ENCODE results near the gene SLC35D3.

DNA sequence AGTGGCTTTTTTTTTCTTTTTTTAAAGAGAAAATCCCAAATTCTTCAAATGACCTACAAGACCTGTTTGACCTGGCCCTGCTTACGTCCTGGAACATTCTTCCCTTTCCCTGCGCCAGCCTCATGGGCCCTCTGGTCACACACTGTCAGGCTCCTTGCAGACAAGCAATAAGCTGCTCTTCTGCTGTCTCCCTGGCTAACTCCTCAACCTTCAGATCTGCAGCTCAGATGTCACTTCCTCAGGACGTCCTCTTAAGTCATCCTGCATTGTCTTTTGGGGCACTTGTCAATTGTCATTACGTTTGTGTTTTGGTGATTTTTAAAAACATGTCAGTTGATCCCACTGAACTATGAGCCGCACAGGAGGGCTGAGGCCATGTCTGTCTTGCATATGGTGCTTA is 28.9 kb upstream of the SLC35D3 start:
- TF ChIP-seq, protein P1, sequence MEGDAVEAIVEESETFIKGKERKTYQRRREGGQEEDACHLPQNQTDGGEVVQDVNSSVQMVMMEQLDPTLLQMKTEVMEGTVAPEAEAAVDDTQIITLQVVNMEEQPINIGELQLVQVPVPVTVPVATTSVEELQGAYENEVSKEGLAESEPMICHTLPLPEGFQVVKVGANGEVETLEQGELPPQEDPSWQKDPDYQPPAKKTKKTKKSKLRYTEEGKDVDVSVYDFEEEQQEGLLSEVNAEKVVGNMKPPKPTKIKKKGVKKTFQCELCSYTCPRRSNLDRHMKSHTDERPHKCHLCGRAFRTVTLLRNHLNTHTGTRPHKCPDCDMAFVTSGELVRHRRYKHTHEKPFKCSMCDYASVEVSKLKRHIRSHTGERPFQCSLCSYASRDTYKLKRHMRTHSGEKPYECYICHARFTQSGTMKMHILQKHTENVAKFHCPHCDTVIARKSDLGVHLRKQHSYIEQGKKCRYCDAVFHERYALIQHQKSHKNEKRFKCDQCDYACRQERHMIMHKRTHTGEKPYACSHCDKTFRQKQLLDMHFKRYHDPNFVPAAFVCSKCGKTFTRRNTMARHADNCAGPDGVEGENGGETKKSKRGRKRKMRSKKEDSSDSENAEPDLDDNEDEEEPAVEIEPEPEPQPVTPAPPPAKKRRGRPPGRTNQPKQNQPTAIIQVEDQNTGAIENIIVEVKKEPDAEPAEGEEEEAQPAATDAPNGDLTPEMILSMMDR (IDR thresholded peaks at IDR 0.05): no peak
- no peak for TF ChIP-seq POLR2A (IDR thresholded peaks at IDR 0.05)

All from esophagus squamous epithelium (tissue), 4 donors.